Measurements from ENCODE around the gene KCNMB2.

KCNMB2 gene

GRCh38 chr3:178765472-178765871 is 229.2 kb downstream of the KCNMB2 start:
- no peak overlapping the region for H3K4me3 Mint-ChIP-seq
- peaks cover 11% of the 10 kb centered on the region for H3K9me3 Mint-ChIP-seq
- H3K27me3 Mint-ChIP-seq, result no peaks in the 10 kb centered on the region
- no peaks in the 10 kb centered on the region for H3K36me3 Mint-ChIP-seq (ENCODE audit: low read depth)
- H3K27ac Mint-ChIP-seq, result no peak overlapping the region
- no peaks in the 10 kb centered on the region for H3K4me1 Mint-ChIP-seq (ENCODE audit: low read depth)
- intact Hi-C loops (cut with micrococcal nuclease), result no loop called here

GRCh38 chr3:178767581-178767980 is 231.3 kb downstream of the KCNMB2 start:
- Mint-ChIP-seq H3K4me3 (no peak overlapping the region), H3K4me1 (ENCODE audit: low read depth) (no peaks in the 10 kb centered on the region), H3K9me3 (peaks cover 10% of the 10 kb centered on the region), H3K36me3 (ENCODE audit: low read depth) (no peaks in the 10 kb centered on the region), H3K27ac (no peak overlapping the region), H3K27me3 (no peaks in the 10 kb centered on the region)
- intact Hi-C loops (cut with micrococcal nuclease), result no loop called here

GRCh38 chr3:178768072-178768864 is 232.0 kb downstream of the KCNMB2 start:
- Mint-ChIP-seq H3K27me3 (no peaks in the 10 kb centered on the region), H3K9me3 (peaks cover 11% of the 10 kb centered on the region), H3K36me3 (ENCODE audit: low read depth) (no peaks in the 10 kb centered on the region), H3K4me1 (ENCODE audit: low read depth) (no peaks in the 10 kb centered on the region), H3K27ac (no peak overlapping the region), H3K4me3 (no peak overlapping the region)
- intact Hi-C loops (cut with micrococcal nuclease), result no loop called here

- Mint-ChIP-seq H3K27ac (no peak overlapping the region), H3K4me1 (ENCODE audit: low read depth) (no peaks in the 10 kb centered on the region), H3K4me3 (no peak overlapping the region), H3K36me3 (ENCODE audit: low read depth) (no peaks in the 10 kb centered on the region), H3K9me3 (peaks cover 17% of the 10 kb centered on the region), H3K27me3 (no peaks in the 10 kb centered on the region)
- intact Hi-C loops (cut with micrococcal nuclease), result no loop called here
These were observed 235.3 kb downstream of the KCNMB2 start for GRCh38 chr3:178771511-178771910.

GRCh38 chr3:178772746-178773145 is 236.5 kb downstream of the KCNMB2 start:
- H3K36me3 Mint-ChIP-seq (ENCODE audit: low read depth), result no peaks in the 10 kb centered on the region
- H3K4me3 Mint-ChIP-seq, result no peak overlapping the region
- no peak overlapping the region for H3K27ac Mint-ChIP-seq
- H3K9me3 Mint-ChIP-seq, result peaks cover 17% of the 10 kb centered on the region
- H3K4me1 Mint-ChIP-seq (ENCODE audit: low read depth), result no peaks in the 10 kb centered on the region
- H3K27me3 Mint-ChIP-seq, result no peaks in the 10 kb centered on the region
- intact Hi-C loops (cut with micrococcal nuclease), result no loop called here

- peaks cover 19% of the 10 kb centered on the region for H3K9me3 Mint-ChIP-seq
- H3K36me3 Mint-ChIP-seq (ENCODE audit: low read depth), result no peaks in the 10 kb centered on the region
- no peak overlapping the region for H3K4me3 Mint-ChIP-seq
- intact Hi-C loops (cut with micrococcal nuclease), result no loop called here
- no peaks in the 10 kb centered on the region for H3K27me3 Mint-ChIP-seq
- H3K4me1 Mint-ChIP-seq (ENCODE audit: low read depth), result no peaks in the 10 kb centered on the region
- no peak overlapping the region for H3K27ac Mint-ChIP-seq
These were observed 237.1 kb downstream of the KCNMB2 start for GRCh38 chr3:178773358-178773757.

- Mint-ChIP-seq H3K9me3 (peaks cover 17% of the 10 kb centered on the region), H3K4me3 (no peak overlapping the region), H3K4me1 (ENCODE audit: low read depth) (no peaks in the 10 kb centered on the region), H3K36me3 (ENCODE audit: low read depth) (no peaks in the 10 kb centered on the region), H3K27ac (no peak overlapping the region), H3K27me3 (no peaks in the 10 kb centered on the region)
- intact Hi-C loops (cut with micrococcal nuclease), result no loop called here
These were observed 241.6 kb downstream of the KCNMB2 start for GRCh38 chr3:178777718-178778411.

GRCh38 chr3:178778589-178778988 is 242.4 kb downstream of the KCNMB2 start:
- H3K36me3 Mint-ChIP-seq (ENCODE audit: low read depth), result no peaks in the 10 kb centered on the region
- H3K27me3 Mint-ChIP-seq, result no peaks in the 10 kb centered on the region
- no peak overlapping the region for H3K4me3 Mint-ChIP-seq
- H3K4me1 Mint-ChIP-seq (ENCODE audit: low read depth), result no peaks in the 10 kb centered on the region
- H3K27ac Mint-ChIP-seq, result no peak overlapping the region
- H3K9me3 Mint-ChIP-seq, result peaks cover 14% of the 10 kb centered on the region
- intact Hi-C loops (cut with micrococcal nuclease), result no loop called here

- Mint-ChIP-seq H3K27ac (no peak overlapping the region), H3K27me3 (no peaks in the 10 kb centered on the region), H3K36me3 (ENCODE audit: low read depth) (no peaks in the 10 kb centered on the region), H3K4me1 (ENCODE audit: low read depth) (no peaks in the 10 kb centered on the region), H3K4me3 (no peak overlapping the region), H3K9me3 (peaks cover 20% of the 10 kb centered on the region)
- intact Hi-C loops (cut with micrococcal nuclease), result no loop called here
These were observed 249.7 kb downstream of the KCNMB2 start for GRCh38 chr3:178785961-178786360.

- Mint-ChIP-seq H3K4me1 (ENCODE audit: low read depth) (no peaks in the 10 kb centered on the region), H3K9me3 (peaks cover 29% of the 10 kb centered on the region), H3K4me3 (no peak overlapping the region), H3K27ac (no peak overlapping the region), H3K36me3 (ENCODE audit: low read depth) (no peaks in the 10 kb centered on the region), H3K27me3 (no peaks in the 10 kb centered on the region)
- intact Hi-C loops (cut with micrococcal nuclease), result no loop called here
These were observed 251.7 kb downstream of the KCNMB2 start for GRCh38 chr3:178787960-178788359.

GRCh38 chr3:178794711-178795110 is 258.5 kb downstream of the KCNMB2 start:
- Mint-ChIP-seq H3K36me3 (ENCODE audit: low read depth) (no peaks in the 10 kb centered on the region), H3K4me3 (no peak overlapping the region), H3K27me3 (no peaks in the 10 kb centered on the region), H3K4me1 (ENCODE audit: low read depth) (no peaks in the 10 kb centered on the region), H3K27ac (no peak overlapping the region), H3K9me3 (peaks cover 41% of the 10 kb centered on the region)
- intact Hi-C loops (cut with micrococcal nuclease), result no loop called here

- Mint-ChIP-seq H3K4me1 (ENCODE audit: low read depth) (no peaks in the 10 kb centered on the region), H3K27ac (no peak overlapping the region), H3K27me3 (no peaks in the 10 kb centered on the region), H3K4me3 (no peak overlapping the region), H3K36me3 (ENCODE audit: low read depth) (no peaks in the 10 kb centered on the region), H3K9me3 (peaks cover 41% of the 10 kb centered on the region)
- intact Hi-C loops (cut with micrococcal nuclease), result no loop called here
These were observed 259.1 kb downstream of the KCNMB2 start for GRCh38 chr3:178795349-178795748.

GRCh38 chr3:178802259-178802658 is 266.0 kb downstream of the KCNMB2 start:
- no peaks in the 10 kb centered on the region for H3K4me1 Mint-ChIP-seq (ENCODE audit: low read depth)
- no peaks in the 10 kb centered on the region for H3K27me3 Mint-ChIP-seq
- H3K27ac Mint-ChIP-seq, result no peak overlapping the region
- no peaks in the 10 kb centered on the region for H3K36me3 Mint-ChIP-seq (ENCODE audit: low read depth)
- no peak overlapping the region for H3K4me3 Mint-ChIP-seq
- peaks cover 9% of the 10 kb centered on the region for H3K9me3 Mint-ChIP-seq
- intact Hi-C loops (cut with micrococcal nuclease), result no loop called here

GRCh38 chr3:178802993-178803693 is 266.9 kb downstream of the KCNMB2 start:
- H3K36me3 Mint-ChIP-seq (ENCODE audit: low read depth), result no peaks in the 10 kb centered on the region
- intact Hi-C loops (cut with micrococcal nuclease), result no loop called here
- H3K27ac Mint-ChIP-seq, result no peak overlapping the region
- H3K4me3 Mint-ChIP-seq, result no peak overlapping the region
- H3K27me3 Mint-ChIP-seq, result no peaks in the 10 kb centered on the region
- peaks cover 9% of the 10 kb centered on the region for H3K9me3 Mint-ChIP-seq
- no peaks in the 10 kb centered on the region for H3K4me1 Mint-ChIP-seq (ENCODE audit: low read depth)

Measured in dendritic cell treated with granulocyte-macrophage colony-stimulating factor and Interleukin-4, amounts not matched to agents 40 ng/mL and 50 ng/mL, for 4 days (primary cell).